Activated naive CD4-positive, alpha-beta T cell (primary cell): ENCODE measurements around the gene VPS26B.
"Not testable (repeated sequence)": the region's sequence is repeated elsewhere in the genome, so short reads cannot be mapped to it uniquely, and the experiment has no call there.

ENCODE experiments used
- DNase-seq, 4 experiments: peaks; one replicate each; lab custom pipeline; 2025; lab: John Stamatoyannopoulos, UW

The VPS26B gene

GRCh38 chr11:134223836-134224709 lies at the start of gene VPS26B, which contains the start of gene NCAPD3:
TSS of gene VPS26B (plus strand) at chr11:134224671. CDS start at chr11:134225123, 452 bp downstream.
TSS of gene NCAPD3 (minus strand) at chr11:134223967. CDS start at chr11:134223926, 41 bp downstream.
- DNase-seq, result peak; percentile 87 to 94 (median 92)

- DNase-seq, result no peak
Observed at GRCh38 chr11:134176284-134176683, 48.2 kb upstream of the VPS26B start.

GRCh38 chr11:134178032-134178674 lies 46.3 kb upstream of the VPS26B start:
- DNase-seq, result no peak

GRCh38 chr11:134181707-134182106 lies 42.8 kb upstream of the VPS26B start:
- DNase-seq, result no peak

GRCh38 chr11:134188092-134188491 lies 36.4 kb upstream of the VPS26B start:
- not testable (repeated sequence) for DNase-seq

GRCh38 chr11:134196756-134197155 lies 27.7 kb upstream of the VPS26B start:
- no peak for DNase-seq

GRCh38 chr11:134199531-134199930 lies 24.9 kb upstream of the VPS26B start:
- no peak for DNase-seq

- DNase-seq, result no peak
Observed at GRCh38 chr11:134200688-134201087, 23.8 kb upstream of the VPS26B start.

GRCh38 chr11:134202661-134203060 lies 21.8 kb upstream of the VPS26B start:
- no peak for DNase-seq

GRCh38 chr11:134205729-134206128 lies 18.7 kb upstream of the VPS26B start:
- DNase-seq, result no peak

- no peak for DNase-seq
Observed at GRCh38 chr11:134206185-134206584, 18.3 kb upstream of the VPS26B start.

GRCh38 chr11:134207538-134208239 lies 16.8 kb upstream of the VPS26B start:
- DNase-seq, result peak in 3 of 4 experiments; percentile 20 to 61 (median 45)

GRCh38 chr11:134215836-134216235 lies 8.6 kb upstream of the VPS26B start:
- no peak for DNase-seq

GRCh38 chr11:134216816-134217215 lies 7.7 kb upstream of the VPS26B start:
- no peak for DNase-seq

GRCh38 chr11:134223121-134223520 lies 1.4 kb upstream of the VPS26B start:
- no peak for DNase-seq

- peak in 3 of 4 experiments; percentile 28 to 47 (median 33) for DNase-seq
Observed at GRCh38 chr11:134224710-134225664, 516 bp downstream of the VPS26B start.

- DNase-seq, result no peak
Observed at GRCh38 chr11:134226806-134227325, 2.4 kb downstream of the VPS26B start.

GRCh38 chr11:134228625-134229024 lies 4.2 kb downstream of the VPS26B start:
- DNase-seq, result no peak

GRCh38 chr11:134229126-134229790 lies 4.8 kb downstream of the VPS26B start:
- no peak for DNase-seq

- no peak for DNase-seq
Observed at GRCh38 chr11:134230339-134230738, 5.9 kb downstream of the VPS26B start.
